Fibroblast of lung (primary cell): ENCODE data around the gene SNRPN.

ENCODE experiments used
- EZH2 ChIP-seq: IDR thresholded peaks from 2 replicates; pipeline ENCODE4 v1.5.1; 2012; ENCODE audit warnings: low read length, control low read depth, mild to moderate bottlenecking; ENCODE audit errors: missing control alignments
- TF ChIP-seq, protein P1 (sequence below), 2 donors: IDR thresholded peaks in 1 of 2; conservative IDR thresholded peaks in 1 of 2; 1 replicate in 1 of 2; 2 replicates in 1 of 2; pipeline ENCODE4 v1.5.1; 2011 to 2012; ENCODE audit warnings: low read length in 2 of 2, control low read depth in 1 of 2, inconsistent platforms in 1 of 2, low read depth in 1 of 2, mild to moderate bottlenecking in 1 of 2

DNA sequence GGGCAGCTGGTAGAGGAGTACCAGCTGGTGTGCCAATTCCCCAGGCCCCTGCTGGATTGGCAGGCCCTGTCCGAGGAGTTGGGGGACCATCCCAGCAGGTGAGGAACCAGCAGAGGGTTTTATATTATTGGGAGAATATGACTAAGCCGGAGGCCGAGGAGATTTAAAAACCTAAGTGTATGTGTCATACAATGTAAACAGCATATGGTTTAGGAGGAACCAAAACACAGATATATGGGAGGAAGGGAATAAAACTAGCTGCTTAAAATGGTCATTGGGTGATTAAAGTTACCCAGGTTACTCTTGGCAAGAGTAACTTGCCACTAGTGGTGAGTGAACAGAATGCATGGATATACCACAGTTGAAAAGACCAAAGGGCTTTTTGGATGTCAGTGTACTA lies 22.1 kb downstream of the SNRPN start:
- TF ChIP-seq, protein P1, sequence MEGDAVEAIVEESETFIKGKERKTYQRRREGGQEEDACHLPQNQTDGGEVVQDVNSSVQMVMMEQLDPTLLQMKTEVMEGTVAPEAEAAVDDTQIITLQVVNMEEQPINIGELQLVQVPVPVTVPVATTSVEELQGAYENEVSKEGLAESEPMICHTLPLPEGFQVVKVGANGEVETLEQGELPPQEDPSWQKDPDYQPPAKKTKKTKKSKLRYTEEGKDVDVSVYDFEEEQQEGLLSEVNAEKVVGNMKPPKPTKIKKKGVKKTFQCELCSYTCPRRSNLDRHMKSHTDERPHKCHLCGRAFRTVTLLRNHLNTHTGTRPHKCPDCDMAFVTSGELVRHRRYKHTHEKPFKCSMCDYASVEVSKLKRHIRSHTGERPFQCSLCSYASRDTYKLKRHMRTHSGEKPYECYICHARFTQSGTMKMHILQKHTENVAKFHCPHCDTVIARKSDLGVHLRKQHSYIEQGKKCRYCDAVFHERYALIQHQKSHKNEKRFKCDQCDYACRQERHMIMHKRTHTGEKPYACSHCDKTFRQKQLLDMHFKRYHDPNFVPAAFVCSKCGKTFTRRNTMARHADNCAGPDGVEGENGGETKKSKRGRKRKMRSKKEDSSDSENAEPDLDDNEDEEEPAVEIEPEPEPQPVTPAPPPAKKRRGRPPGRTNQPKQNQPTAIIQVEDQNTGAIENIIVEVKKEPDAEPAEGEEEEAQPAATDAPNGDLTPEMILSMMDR (conservative IDR thresholded peaks at IDR 0.05 in 1 of 2, IDR thresholded peaks at IDR 0.05 in 1 of 2; ENCODE audit: low read depth in 1 of 2, low read length in 2 of 2), result no peak
- TF ChIP-seq EZH2, result no peak
